ENCODE data around the gene HEXD. TPM values are rescaled to one million over a fixed set of nuclear protein-coding genes. Genes with fewer than 3 reads are reported as not detected.
"Not testable (repeated sequence)": the region's sequence is repeated elsewhere in the genome, so short reads cannot be mapped to it uniquely, and the experiment has no call there.

Gene HEXD
- polyA plus RNA-seq, 5 donors, result 31.0 to 50.9 (median 39.1) TPM

- DNase-seq, result no peak
Observed at GRCh38 chr17:82457929-82458178, 39.7 kb downstream of the HEXD start.

- peak; percentile 97 for DNase-seq
Observed at GRCh38 chr17:82458179-82458884, 40.2 kb downstream of the HEXD start, which contains the start of gene NARF. TSS of gene NARF (plus strand) at chr17:82458741. CDS start at chr17:82458804, 63 bp downstream.

GRCh38 chr17:82458885-82459424 lies 40.8 kb downstream of the HEXD start:
- no peak for DNase-seq

- DNase-seq, result not testable (repeated sequence)
Observed at GRCh38 chr17:82459936-82460335, 41.8 kb downstream of the HEXD start.

- DNase-seq, result no peak
Observed at GRCh38 chr17:82461827-82462524, 43.8 kb downstream of the HEXD start.

GRCh38 chr17:82463391-82463790 lies 45.2 kb downstream of the HEXD start:
- DNase-seq, result no peak

- no peak for DNase-seq
Observed at GRCh38 chr17:82463925-82464566, 45.9 kb downstream of the HEXD start.

GRCh38 chr17:82464567-82464929 lies 46.4 kb downstream of the HEXD start:
- DNase-seq, result no peak

GRCh38 chr17:82465023-82465603 lies 47.0 kb downstream of the HEXD start:
- DNase-seq, result no peak

GRCh38 chr17:82468692-82469091 lies 50.5 kb downstream of the HEXD start:
- no peak for DNase-seq

- DNase-seq, result no peak
Observed at GRCh38 chr17:82470065-82470464, 51.9 kb downstream of the HEXD start.

GRCh38 chr17:82474223-82475010 lies 56.3 kb downstream of the HEXD start:
- no peak for DNase-seq

- DNase-seq, result no peak
Observed at GRCh38 chr17:82475458-82475857, 57.3 kb downstream of the HEXD start.

- DNase-seq, result no peak
Observed at GRCh38 chr17:82477934-82478333, 59.8 kb downstream of the HEXD start.

GRCh38 chr17:82479602-82480001 lies 61.5 kb downstream of the HEXD start:
- DNase-seq, result no peak

GRCh38 chr17:82480318-82480717 lies 62.2 kb downstream of the HEXD start:
- no peak for DNase-seq

- DNase-seq, result no peak
Observed at GRCh38 chr17:82483204-82483660, 65.1 kb downstream of the HEXD start.

- DNase-seq, result no peak
Observed at GRCh38 chr17:82483836-82484235, 65.7 kb downstream of the HEXD start.

- DNase-seq, result no peak
Observed at GRCh38 chr17:82486231-82487094, 68.3 kb downstream of the HEXD start.

GRCh38 chr17:82487910-82488309 lies 69.8 kb downstream of the HEXD start:
- peak; percentile 35 to 59 for DNase-seq

GRCh38 chr17:82489117-82489516 lies 71.0 kb downstream of the HEXD start:
- no peak for DNase-seq
